GM13976 (cell line): ENCODE results near the gene METTL9.
"Not testable (repeated sequence)": the region's sequence is repeated elsewhere in the genome, so short reads cannot be mapped to it uniquely, and the experiment has no call there.

ENCODE experiments used
- DNase-seq: peaks from one replicate; pipeline ENCODE4 v3.0.0; 2012; ENCODE audit warnings: low spot score
- in situ Hi-C: fragments of 300-500 bp; cut with MboI; formaldehyde crosslinking; loops from one replicate; pipeline ENCODE4 v1.12.0; 2022; ENCODE audit warnings: low sequenced_read_pairs, mixed read lengths, inconsistent platforms; ENCODE audit not compliant: unreplicated experiment
- TF ChIP-seq, protein P1 (sequence below): IDR thresholded peaks from 2 replicates; pipeline ENCODE4 v1.5.1; 2012; ENCODE audit warnings: borderline replicate concordance, mild to moderate bottlenecking; ENCODE audit not compliant: insufficient read depth; ENCODE audit errors: extremely low read depth, missing control alignments, control extremely low read depth

The METTL9 gene

GRCh38 chr16:21570676-21571017 lies 28.7 kb upstream of the METTL9 start:
- no peak for DNase-seq
- in situ Hi-C loops: no loop called here
- TF ChIP-seq, protein P1, sequence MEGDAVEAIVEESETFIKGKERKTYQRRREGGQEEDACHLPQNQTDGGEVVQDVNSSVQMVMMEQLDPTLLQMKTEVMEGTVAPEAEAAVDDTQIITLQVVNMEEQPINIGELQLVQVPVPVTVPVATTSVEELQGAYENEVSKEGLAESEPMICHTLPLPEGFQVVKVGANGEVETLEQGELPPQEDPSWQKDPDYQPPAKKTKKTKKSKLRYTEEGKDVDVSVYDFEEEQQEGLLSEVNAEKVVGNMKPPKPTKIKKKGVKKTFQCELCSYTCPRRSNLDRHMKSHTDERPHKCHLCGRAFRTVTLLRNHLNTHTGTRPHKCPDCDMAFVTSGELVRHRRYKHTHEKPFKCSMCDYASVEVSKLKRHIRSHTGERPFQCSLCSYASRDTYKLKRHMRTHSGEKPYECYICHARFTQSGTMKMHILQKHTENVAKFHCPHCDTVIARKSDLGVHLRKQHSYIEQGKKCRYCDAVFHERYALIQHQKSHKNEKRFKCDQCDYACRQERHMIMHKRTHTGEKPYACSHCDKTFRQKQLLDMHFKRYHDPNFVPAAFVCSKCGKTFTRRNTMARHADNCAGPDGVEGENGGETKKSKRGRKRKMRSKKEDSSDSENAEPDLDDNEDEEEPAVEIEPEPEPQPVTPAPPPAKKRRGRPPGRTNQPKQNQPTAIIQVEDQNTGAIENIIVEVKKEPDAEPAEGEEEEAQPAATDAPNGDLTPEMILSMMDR: no peak

DNA sequence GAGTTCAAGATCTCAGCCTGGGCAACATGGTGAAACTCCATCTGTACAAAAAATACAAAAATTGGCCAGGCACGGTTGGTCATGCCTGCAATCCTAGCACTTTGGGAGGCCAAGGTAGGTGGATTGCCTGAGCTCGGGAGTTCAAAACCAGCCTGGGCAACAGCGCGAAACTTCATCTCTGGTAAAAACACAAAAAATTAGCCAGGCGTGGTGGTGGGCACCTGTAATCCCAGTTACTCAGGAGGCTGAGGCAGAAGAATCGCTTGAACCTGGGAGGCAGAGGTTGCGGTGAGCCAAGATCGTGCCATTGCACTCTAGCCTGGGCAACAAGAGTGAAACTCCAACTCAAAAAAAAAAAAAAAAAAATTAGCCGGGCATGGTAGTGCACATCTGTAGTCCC lies 25.9 kb upstream of the METTL9 start:
- in situ Hi-C loops, DNase-seq: not testable (repeated sequence)

- in situ Hi-C loops: no loop called here
- no peak for DNase-seq
- TF ChIP-seq, protein P1: no peak
Measured at GRCh38 chr16:21574372-21574771, 25.0 kb upstream of the METTL9 start.

DNA sequence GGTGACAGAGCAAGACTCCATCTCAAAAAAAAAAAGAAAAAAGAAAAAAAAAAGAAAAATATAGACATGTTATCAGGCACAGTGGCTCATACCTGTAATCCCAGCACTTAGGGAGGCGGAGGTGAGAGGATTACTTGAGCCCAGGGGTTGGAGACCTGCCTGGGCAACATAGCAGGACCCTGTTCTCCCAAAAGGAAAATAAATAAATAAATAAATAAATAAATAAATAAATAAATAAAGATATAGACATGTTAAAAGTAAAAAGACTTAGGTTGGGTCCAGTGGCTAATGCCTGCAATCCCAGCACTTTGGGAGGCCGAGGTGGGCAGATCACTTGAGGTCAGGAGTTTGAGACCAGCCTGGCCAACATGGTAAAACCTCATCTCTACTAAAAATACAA lies 23.1 kb upstream of the METTL9 start:
- in situ Hi-C loops: loop anchor here (25.0 kb wide), 1 partner anchor 136 kb away; no protein-coding TSS in a partner anchor
- not testable (repeated sequence) for DNase-seq

GRCh38 chr16:21577487-21577886 lies 21.9 kb upstream of the METTL9 start:
- in situ Hi-C loops: loop anchor here (25.0 kb wide), 1 partner anchor 135 kb away; no protein-coding TSS in a partner anchor
- DNase-seq: not testable (repeated sequence)

DNA sequence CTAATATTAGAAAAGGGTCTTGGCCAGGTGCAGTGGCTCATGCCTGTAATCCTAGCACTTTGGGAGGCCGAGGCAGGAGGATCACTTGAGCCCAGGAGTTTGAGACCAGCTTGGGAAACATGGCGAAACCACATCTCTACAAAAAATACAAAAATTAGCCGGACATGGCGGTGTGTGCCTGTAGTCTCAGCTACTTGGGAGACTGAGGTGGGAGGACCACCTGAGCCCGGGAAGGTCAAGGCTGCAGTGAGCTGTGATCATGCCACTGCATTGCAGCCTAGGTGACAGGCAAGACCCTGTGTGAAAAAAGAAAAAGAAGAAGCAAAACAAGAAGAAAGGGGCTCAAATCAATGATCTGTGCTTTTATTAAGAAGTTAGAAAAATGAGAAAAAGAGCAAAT lies 21.1 kb upstream of the METTL9 start:
- DNase-seq: not testable (repeated sequence)
- in situ Hi-C loops: loop anchor here (25.0 kb wide), 1 partner anchor 134 kb away; no protein-coding TSS in a partner anchor

DNA sequence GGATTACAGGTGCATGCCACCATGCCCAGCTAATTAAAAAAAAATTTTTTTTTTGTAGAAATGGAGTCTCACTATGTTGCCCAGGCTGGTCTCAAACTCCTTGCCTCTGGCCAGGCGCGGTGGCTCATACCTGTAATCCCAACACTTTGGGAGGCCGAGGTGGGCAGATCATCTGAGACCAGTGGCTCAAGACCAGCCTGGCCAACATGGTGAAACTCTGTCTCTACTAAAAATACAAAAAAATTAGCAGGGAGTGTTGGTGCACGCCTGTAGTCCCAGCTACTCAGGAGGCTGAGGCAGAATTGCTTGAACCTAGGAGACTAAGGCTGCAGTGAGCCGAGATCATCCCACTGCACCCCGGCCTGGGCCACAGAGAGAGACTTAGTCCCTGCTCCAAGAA lies 19.2 kb upstream of the METTL9 start:
- in situ Hi-C loops: loop anchor here (5.0 to 25.0 kb wide), 2 partner anchors 132 to 1117 kb away; no protein-coding TSS in a partner anchor
- DNase-seq: not testable (repeated sequence)

DNA sequence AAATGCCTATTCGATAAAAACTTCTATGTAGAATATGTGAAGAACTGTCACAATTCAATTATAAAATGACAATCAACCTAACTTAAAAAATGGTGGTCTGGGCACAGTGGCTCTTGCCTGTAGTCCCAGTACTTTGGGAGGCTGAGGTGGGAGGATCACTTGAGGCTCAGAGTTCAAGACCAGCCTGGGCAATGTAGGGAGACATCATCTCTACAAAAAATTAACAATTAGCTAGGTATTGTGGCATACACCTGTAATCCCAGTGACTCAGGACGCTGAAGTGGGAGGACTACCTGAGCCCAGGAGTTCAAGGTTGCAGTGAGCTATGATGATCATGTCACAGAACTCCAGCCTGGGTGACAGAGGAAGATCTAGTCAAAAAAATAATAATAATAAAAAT lies 18.6 kb upstream of the METTL9 start:
- no peak for DNase-seq
- TF ChIP-seq, protein P1: no peak
- in situ Hi-C loops: loop anchor here (5.0 to 25.0 kb wide), 2 partner anchors 131 to 1116 kb away; no protein-coding TSS in a partner anchor

GRCh38 chr16:21584817-21585216 lies 14.6 kb upstream of the METTL9 start:
- TF ChIP-seq, protein P1: no peak
- no peak for DNase-seq
- in situ Hi-C loops: loop anchor here (5.0 to 25.0 kb wide), 2 partner anchors 127 to 1112 kb away; no protein-coding TSS in a partner anchor

GRCh38 chr16:21588593-21588992 lies 10.8 kb upstream of the METTL9 start:
- in situ Hi-C loops: loop anchor here (25.0 kb wide), 1 partner anchor 124 kb away; no protein-coding TSS in a partner anchor
- not testable (repeated sequence) for DNase-seq
